Forelimb muscle (tissue), 1 donor: ENCODE results near the gene MARVELD1. TPM values are rescaled to one million over a fixed set of nuclear protein-coding genes. Genes with fewer than 3 reads are reported as not detected.

Experiments used
- DNase-seq: peaks from one replicate; pipeline ENCODE4 v3.0.0-alpha.2; 2013; ENCODE audit warnings: low read depth
- polyA plus RNA-seq: library from polyadenylated mRNA; unstranded; fragments of 120-200 nt; gene quantifications from one replicate; pipeline ENCODE4 v1.2.1, GENCODE V29; 2013; ENCODE audit not compliant: insufficient read length

The MARVELD1 gene
- polyA plus RNA-seq, 1 donor = 37.1 TPM

DNA sequence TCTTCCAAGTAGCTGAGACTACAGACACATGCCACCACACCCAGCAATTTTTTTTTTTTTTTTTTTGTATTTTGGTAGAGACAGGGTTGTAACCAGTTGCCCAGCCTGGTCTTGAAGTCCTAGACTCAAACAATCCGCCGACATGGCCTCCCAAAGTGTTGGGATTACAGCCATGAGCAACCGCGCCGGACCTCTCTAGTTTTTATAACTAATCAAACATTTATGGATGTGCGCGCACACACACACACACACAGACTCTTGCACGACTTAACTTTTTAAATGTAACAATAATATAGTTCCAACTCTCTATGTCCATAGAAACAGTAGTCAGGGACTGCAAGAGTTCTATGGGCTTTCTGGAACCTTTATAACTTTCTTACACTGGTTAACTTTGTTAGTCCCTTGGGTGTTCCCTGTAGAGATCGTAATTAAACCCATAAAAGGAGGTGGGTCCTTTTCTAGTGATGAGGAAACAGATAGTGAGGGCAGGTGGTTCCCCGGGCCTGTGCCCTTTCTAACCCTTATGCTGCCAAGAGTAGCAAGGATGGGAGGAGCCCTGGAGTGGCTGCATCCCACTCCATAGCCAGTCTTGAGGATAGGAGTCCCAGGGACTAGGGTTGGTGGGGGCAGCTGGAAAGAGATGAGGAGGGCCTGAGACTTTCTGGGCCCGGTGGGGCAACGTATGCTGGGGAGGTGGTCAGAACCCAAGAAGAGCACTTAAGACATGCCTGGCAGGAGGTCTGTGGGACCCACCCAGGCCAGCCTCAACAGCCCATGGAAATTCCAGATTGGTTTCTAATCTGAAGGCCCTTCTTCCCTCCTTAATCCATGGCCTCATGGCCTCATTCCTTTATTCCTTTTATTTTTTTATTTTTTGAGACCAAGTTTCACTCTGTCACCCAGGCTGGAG lies 8.6 kb downstream of the MARVELD1 start:
- no peak for DNase-seq

GRCh38 chr10:97723001-97723400 lies 9.5 kb downstream of the MARVELD1 start:
- no peak for DNase-seq

DNA sequence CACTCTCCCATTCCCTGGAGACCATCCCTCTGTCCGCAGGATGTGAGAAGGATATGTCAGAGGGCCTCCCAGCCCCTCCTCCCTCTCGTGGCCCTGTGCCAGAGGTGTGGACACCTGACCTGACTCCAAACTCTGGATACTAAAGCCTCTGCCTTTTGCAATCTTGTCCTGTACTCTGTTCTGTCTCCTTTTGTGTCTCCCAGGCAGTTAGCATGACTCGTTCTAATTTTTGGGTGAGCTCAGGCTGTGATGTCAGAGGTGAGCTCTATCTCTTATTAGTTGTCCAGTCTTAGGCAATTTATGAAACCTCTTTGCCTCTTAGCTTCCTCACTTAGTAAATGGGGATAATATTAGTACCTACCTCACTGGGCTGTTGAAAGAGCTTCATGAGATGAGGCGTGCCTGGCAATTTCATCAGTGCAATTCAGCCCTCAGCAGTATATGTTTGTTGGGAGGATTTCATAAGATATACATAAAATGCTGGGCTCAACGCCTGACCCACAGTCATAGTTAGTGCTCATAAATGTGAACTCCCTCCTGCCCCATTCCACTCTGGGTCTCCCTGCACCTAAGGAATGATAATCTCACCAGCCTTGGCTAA lies 10.9 kb downstream of the MARVELD1 start:
- DNase-seq = no peak

GRCh38 chr10:97726636-97727178 lies 13.2 kb downstream of the MARVELD1 start:
- DNase-seq = no peak

GRCh38 chr10:97729014-97729413 lies 15.5 kb downstream of the MARVELD1 start:
- no peak for DNase-seq

DNA sequence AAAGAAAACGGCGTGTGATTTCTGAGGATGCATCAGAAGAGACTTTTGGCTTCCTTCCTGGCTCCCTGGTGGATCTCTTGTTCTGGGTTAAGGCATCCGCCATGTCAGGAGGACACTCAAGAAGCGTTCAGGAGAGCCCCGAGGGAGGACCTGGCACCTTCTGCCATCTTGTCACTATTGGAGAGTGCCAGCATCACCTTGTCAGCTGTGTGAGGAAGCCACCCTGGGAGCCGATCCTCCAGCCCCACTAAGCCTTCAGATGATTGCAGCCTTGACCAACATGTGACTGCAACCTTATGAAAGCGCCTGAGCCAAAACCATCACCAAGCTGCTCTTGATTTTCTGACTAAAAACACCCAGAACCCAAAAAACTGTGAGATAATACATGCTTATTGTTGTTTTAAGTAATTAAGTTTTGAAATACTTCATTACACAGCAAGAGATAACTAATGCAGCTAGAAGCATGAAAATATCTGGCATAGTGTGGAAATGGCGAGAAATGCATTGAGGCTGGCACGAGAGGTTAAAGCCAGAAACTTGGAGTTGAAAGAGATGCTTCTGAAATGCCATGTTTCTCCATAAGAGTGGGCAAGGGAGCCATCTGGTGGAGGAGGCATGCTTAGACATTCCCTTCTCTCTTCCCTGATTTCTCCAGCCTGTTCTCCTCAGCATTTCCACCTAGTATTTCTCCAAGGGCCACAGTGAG lies 18.0 kb downstream of the MARVELD1 start:
- DNase-seq = no peak

DNA sequence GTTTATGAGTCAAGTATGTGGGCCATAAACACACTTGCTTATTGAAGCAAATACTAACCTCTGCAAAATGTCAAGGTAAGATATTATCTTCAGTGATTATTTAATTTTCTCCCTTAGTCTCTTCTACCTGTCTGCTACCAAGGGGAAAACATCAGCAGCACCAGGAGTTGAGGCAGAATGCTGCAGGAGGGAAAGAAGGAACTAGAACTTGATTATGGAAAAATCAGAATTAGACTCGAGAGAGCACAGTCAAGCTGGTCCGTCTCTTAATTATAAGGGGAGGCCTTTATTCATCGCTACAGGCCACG lies 18.5 kb downstream of the MARVELD1 start:
- no peak for DNase-seq

DNA sequence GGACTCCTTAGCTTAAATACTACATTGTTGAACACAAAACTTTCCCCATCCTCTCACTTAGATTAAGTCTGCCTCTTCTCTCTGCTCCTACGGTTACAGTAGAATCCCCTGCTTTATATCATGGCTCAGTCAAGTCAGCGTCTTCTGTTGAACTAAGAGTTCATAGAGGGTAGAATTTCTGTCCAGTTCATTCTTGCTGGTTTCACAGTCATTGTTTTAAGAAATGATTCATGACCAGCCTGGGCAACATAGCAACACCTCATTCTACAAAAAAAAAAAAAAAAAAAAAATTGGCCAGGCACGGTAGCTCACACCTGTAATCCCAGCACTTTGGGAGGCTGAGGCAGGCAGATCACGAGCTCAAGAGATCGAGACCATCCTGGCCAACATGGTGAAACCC lies 19.7 kb downstream of the MARVELD1 start:
- DNase-seq = no peak

DNA sequence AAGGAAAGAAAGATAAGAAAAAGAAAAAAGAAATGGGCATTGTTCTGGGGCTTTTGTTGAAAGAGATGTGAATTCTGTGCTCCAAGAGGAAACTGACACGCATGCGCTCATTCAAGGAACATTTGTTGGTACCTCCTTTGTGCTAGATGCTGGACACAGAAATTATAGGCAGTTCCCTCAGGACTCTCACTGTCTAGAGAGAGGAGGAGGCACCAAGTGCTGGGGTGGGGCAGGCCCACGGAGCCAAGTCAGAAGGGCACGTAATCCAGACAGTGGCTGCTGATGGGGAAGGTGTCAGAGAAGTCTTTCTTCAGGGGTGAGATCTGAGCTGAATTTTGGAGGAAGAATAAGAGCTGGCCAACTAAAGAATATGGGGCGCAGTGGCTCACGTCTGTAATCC lies 20.5 kb downstream of the MARVELD1 start:
- no peak for DNase-seq

- DNase-seq = no peak
Observed at GRCh38 chr10:97736403-97736901, 22.9 kb downstream of the MARVELD1 start.

- peak; percentile 87 for DNase-seq
Observed at GRCh38 chr10:97736902-97737769, 23.6 kb downstream of the MARVELD1 start, which contains the start of gene ZFYVE27. Gene ZFYVE27, plus strand, starts transcription at chr10:97737128. Its CDS starts 1,350 bp downstream, at chr10:97738478.

GRCh38 chr10:97737770-97738265 lies 24.3 kb downstream of the MARVELD1 start:
- DNase-seq = no peak

DNA sequence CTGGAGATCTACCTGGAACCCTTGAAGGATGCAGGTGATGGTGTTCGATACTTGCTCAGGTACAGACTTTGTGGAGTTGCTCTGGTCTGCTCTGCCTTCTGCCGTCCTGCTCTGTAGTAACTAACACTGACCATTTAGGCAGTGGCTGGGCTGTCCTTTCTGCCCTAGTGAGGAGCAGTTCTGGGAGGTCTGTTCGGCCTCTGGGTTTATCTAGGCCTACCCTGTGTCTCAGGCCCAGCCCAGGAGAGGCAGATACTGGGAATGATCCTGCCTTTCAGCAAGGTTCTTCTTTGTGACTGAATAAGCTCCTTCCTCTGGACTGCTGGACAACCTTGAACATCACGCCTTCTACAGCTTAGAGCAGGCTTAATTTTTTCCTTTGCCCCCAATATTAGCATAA lies 25.1 kb downstream of the MARVELD1 start:
- no peak for DNase-seq

GRCh38 chr10:97740613-97741012 lies 27.1 kb downstream of the MARVELD1 start:
- no peak for DNase-seq

- DNase-seq = no peak
Observed at GRCh38 chr10:97743169-97743943, 29.8 kb downstream of the MARVELD1 start.

GRCh38 chr10:97744405-97745035 lies 31.0 kb downstream of the MARVELD1 start:
- DNase-seq = no peak

GRCh38 chr10:97747573-97747972 lies 34.0 kb downstream of the MARVELD1 start:
- DNase-seq = no peak

DNA sequence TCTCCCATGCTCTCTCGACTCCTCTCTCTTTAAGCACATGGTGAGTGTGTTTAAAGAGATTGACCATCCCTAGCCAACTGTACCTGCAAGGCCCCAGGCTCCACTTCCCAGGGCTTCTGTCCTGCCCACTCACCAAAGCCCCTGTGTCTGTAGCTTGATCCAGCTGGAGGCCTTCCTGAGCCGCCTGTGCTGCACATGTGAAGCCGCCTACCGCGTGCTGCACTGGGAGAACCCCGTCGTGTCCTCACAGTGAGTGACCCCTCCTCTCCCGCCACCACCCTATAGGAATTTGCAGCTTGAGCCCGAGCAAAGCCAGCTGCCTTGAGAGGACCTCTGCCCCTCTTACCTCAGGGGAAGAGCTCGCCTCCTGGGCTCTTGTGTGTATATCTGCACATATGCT lies 34.6 kb downstream of the MARVELD1 start:
- no peak for DNase-seq

- DNase-seq = no peak
Observed at GRCh38 chr10:97752956-97753355, 39.4 kb downstream of the MARVELD1 start.

GRCh38 chr10:97754726-97755125 lies 41.2 kb downstream of the MARVELD1 start:
- no peak for DNase-seq
